ACHN (cell line): ENCODE results near the gene MTUS2.
"Not testable (repeated sequence)": the region's sequence is repeated elsewhere in the genome, so short reads cannot be mapped to it uniquely, and the experiment has no call there.

Source experiments
- DNase-seq: peaks from one replicate; pipeline ENCODE4 v3.0.0-alpha.2; 2015
- in situ Hi-C: cut with HindIII; loops from 2 replicates; pipeline ENCODE4 v1.10.0; 2017; ENCODE audit warnings: low sequenced_read_pairs, low pct_ligation_motif_present, low pct_unique_long_range_greater_than_20kb

MTUS2 gene

DNA sequence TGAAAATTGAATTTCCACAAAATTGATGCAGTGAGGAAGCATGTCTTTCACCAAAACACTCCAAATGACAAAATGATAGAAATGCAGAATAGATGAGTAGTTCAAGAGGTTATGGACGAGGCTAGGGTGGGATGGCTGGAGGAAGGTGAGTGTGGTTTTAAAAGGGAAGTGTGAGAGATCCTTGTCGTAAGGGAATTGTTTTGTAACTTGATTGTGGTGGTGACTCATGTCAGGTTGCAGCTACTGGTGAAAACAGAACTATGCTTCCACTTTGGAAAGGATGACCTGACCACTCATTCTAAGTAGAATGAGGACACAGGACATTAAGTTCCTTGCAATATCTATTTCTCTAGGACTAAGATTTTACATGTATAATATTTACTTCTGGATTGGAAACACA is 345.7 kb downstream of the MTUS2 start:
- DNase-seq = no peak
- in situ Hi-C loops = no loop called here

- no peak for DNase-seq
- in situ Hi-C loops = no loop called here
These were observed 350.4 kb downstream of the MTUS2 start for GRCh38 chr13:29170436-29171082.

- in situ Hi-C loops = no loop called here
These were observed 351.1 kb downstream of the MTUS2 start for GRCh38 chr13:29171244-29171643.

GRCh38 chr13:29174093-29174492 is 354.0 kb downstream of the MTUS2 start:
- in situ Hi-C loops = no loop called here
- no peak for DNase-seq

More at GRCh38 chr13:29171244-29171643, 351.1 kb downstream of the MTUS2 start:
- no peak for DNase-seq

DNA sequence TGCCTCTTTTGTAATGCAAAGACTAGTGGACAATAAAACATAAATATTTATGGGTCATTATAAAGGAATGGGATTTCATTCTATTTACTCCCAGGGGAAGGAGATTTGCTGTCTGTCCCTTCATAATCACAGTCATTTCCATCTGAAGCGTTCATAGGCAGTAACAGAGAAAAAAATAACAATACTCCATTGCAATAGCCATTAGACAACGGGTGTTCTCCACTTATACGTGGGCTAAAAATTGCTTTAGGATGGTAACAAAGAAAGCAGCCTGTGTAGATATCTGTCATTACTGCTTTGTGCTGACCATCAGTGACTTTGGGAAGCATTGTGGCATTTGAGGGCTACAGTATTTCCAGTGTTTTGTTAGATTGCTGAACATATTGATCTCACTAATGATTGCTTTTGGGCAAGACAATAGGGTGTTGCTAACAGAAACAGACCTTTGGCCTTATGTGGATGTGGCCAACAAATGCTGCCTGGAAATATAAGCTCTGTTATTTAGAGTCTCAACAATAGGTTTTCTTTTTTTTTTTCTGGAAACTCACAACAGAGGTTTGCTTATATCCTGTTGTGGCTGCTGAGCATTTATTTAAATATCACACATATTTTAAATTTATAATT is 355.2 kb downstream of the MTUS2 start:
- DNase-seq = no peak
- in situ Hi-C loops = no loop called here

- in situ Hi-C loops = no loop called here
- no peak for DNase-seq
These were observed 359.9 kb downstream of the MTUS2 start for GRCh38 chr13:29180055-29180454.

- no peak for DNase-seq
- in situ Hi-C loops = no loop called here
These were observed 362.1 kb downstream of the MTUS2 start for GRCh38 chr13:29182216-29182615.

DNA sequence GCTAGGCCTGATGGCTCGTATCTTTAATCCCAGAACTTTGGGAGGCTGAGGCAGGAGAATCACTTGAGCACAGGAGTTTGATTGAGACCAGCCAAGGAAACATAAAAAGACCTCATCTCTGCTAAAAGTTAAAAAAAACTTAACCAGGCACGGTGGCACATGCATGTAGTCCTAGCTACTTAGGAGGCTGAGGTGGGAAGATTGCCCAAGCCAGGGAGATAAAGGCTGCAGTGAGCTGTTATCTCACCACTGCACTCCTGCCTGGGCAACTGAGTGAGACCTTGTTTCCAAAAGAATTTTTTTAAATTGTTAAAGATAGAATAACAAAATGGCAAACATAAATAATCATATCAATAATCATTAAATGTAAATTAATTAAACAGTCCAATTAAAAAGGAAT is 365.8 kb downstream of the MTUS2 start:
- DNase-seq = no peak
- in situ Hi-C loops = no loop called here

- in situ Hi-C loops = no loop called here
- DNase-seq = no peak
These were observed 367.4 kb downstream of the MTUS2 start for GRCh38 chr13:29187584-29187983.

- DNase-seq = no peak
- in situ Hi-C loops = no loop called here
These were observed 370.2 kb downstream of the MTUS2 start for GRCh38 chr13:29190298-29190697.

DNA sequence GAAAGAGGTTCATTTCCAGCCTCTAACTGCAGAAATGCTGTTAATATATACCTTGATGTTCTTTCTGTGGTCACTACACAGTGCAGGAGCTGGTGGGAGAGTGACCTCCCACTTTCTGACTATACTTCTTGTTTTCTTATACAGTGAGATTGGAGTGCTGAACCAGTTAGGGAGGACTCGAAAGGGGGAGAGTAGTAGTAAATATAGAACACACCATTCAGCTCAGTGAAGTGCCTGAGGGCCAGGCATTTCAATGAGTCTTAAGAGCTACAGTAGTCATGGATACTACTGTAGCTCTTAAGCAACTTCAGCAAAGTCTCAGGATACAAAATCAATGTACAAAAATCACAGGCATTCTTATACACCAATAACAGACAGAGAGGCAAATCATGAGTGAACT is 372.9 kb downstream of the MTUS2 start:
- in situ Hi-C loops = no loop called here
- DNase-seq = no peak

DNA sequence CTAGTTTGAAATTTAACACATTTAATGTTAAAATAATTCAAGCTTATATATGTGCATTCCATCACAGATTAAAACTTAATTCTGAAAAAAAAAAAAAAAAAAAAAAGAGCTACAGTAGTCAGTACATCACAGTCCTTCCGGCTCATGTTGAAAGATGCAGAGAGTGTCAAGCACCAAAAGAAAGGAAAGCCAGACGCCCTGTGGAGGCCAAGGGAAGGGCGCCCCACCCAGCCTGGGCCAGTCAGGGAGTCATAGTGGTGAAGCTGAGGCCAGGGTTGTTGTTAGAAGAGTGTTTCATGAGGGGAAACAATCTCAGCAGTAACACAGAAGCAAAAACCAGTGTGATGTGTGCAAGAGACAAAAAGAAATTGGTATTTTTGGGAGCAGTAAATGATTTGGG is 375.3 kb downstream of the MTUS2 start:
- in situ Hi-C loops = no loop called here
- no peak for DNase-seq

DNA sequence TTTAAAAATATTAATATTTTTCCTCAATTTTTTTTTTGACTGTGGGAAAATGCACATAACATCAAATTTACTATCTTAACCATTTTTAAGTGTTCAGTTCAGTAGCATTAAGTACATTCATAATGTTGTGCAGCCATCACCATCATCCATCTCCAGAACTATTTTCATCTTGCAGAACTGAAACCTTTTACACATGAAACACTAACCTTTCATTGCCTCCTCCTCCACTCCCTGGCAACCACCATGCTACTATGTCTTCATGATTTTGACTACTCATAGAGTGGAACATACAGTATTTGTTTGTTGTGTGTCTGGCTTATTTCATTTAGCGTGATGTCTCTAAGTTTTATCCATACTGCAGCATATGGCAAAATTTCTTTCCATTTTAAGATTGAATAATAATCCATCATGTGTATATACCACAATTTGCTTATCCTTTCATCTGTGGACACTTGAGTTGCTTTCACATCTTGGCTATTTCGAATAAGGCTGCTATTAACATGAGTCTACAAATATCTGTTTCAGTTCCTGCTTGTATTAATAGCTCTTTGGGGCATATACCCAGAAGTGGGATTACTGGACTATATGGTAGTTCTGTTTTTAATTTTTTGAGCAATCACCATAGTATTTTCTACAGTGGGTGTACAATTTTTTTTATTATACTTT is 376.4 kb downstream of the MTUS2 start:
- in situ Hi-C loops = no loop called here
- no peak for DNase-seq

DNA sequence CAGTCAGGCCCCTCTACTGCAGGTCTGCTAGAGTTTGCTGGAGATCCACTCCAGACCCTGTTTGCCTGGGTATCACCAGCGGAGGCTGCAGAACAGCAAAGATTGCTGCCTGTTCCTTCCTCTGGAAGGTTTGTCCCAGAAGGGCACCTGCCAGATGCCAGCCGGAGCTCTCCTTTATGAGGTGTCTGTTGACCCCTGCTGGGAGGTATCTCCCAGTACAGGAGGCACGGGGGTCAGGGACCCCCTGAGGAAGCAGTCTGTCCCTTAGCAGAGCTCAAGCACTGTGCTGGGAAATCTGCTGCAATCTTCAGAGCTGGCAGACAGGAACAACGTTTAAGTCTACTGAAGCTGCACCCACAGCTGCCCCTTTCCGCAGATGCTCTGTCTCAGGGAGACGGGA is 382.6 kb downstream of the MTUS2 start:
- DNase-seq, in situ Hi-C loops: not testable (repeated sequence)

- in situ Hi-C loops = no loop called here
- no peak for DNase-seq
These were observed 384.5 kb downstream of the MTUS2 start for GRCh38 chr13:29204651-29205050.

DNA sequence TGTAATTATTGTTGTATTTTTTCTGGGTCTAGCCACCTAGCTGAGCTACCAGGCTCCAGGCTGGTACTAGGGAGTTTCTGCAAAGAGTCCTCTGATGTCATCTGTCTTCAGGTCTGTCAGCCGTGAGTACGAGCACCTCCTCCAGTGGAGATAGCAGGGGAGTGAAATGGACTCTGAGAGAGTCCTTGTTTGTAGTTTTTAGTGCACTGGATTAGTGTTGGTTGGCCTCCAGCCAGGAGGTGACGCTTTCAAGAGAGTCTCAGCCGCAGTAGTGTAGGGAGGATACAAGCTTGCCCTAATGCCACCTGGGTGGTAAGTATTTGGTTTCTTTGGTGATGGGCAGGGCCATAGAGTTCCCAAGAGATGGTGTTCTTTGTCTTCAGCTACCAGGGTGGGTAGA is 390.5 kb downstream of the MTUS2 start:
- in situ Hi-C loops = no loop called here
- no peak for DNase-seq

DNA sequence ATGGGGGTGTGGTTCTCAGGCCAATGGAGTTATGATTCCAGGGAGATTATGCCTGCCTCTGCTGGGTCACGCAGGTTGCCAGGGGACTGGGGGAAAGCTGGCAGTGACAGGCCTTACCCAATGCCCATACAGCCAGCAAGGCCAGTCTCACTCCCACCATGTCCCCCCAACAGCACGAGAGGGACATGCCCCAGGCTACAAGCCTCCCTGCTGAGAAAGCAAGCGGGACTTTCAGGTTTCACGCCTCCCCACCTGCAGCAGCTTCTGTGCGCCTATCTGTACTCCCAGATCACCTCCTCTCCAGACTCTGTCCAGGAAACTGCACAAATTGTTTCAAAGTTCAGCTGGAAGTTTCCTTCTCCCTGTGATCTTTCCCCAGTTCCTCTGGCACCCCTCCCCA is 391.0 kb downstream of the MTUS2 start:
- DNase-seq, in situ Hi-C loops: not testable (repeated sequence)

DNA sequence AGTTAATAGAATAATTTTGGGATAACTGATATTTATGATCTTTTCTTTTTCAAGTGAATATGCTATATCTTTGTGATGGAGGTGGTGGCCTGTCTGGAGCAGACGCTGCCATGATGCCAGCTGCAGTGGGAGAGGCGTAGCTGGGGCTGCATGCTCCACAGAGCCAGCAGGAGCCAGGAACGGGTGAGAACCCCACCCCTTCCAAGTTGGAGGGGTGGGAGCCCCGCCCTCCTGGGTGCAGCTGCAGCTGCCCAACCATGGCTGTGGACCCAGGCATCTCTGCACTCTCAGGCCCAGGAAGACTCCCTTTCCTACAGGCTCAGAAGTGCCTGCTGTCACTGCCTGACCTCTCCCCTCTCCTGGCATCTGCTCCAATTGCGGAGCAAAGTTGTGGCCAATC is 402.3 kb downstream of the MTUS2 start:
- in situ Hi-C loops = no loop called here
- no peak for DNase-seq

DNA sequence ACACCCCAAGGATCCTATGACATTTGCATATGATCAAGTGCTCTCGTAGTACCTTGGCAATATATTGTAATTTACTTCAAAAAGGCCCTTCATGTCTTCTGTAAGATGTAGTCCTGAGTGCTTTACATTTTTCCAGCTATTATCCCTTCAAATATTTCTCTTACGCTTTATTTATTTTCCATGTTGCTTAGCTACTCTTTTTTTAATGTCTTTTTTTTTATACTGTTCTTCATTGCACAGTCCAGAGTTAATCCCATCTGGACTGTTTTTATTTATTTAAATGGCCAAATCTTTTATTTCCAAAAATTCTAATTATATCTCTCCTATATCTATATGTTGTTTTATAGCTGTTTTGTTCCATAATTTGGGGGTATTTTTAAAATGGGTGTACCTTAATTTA is 404.1 kb downstream of the MTUS2 start:
- in situ Hi-C loops = no loop called here
- no peak for DNase-seq

GRCh38 chr13:29227576-29227975 is 407.4 kb downstream of the MTUS2 start:
- in situ Hi-C loops = no loop called here

More at GRCh38 chr13:29227576-29227975, 407.4 kb downstream of the MTUS2 start:
- no peak for DNase-seq
